A549 (cell line): ENCODE measurements around the gene ATP1B3. TPM values are rescaled to one million over a fixed set of nuclear protein-coding genes. Genes with fewer than 3 reads are reported as not detected.

ENCODE experiments used
- ATAC-seq, 2 experiments: fragments of 200-7000 bp in 1 of 2; fragments of >200 bp in 1 of 2; cut with Nextera tagmentation in 1 of 2; cut with Tn5 transposase in 1 of 2; 3 replicates each; pipeline versions ENCODE4 v1.8.0 to v1.9.1; 2018 to 2020; ENCODE audit warnings: mild to moderate bottlenecking in 1 of 2, moderate library complexity in 1 of 2
- CTCF ChIA-PET: fragments of 300-600 bp; sonication (Branson Sonifier 250); formaldehyde crosslinking; extraction: SDS; loops from one replicate; lab custom pipeline; 2021; ENCODE audit warnings: antibody characterized with exemption, inconsistent platforms; lab: Yijun Ruan, JAX
- POLR2A ChIA-PET: fragments of 350-600 bp; formaldehyde crosslinking; extraction: SDS; loops from one replicate; lab custom pipeline; 2021; ENCODE audit warnings: antibody characterized with exemption, inconsistent platforms; lab: Yijun Ruan, JAX
- DNase-seq, 2 experiments: peaks; one replicate each; pipeline versions ENCODE4 v3.0.0 to v3.0.0-alpha.2; 2011 to 2016; ENCODE audit warnings: low read depth in 1 of 2, low spot score in 1 of 2
- FAIRE-seq: peaks from 2 replicates; lab custom pipeline; 2011; peaks lifted over from hg19 to GRCh38; lab: Jason Lieb, UNC
- H3K27ac ChIP-seq, 2 experiments: fragments of >200 bp; sonication (Bioruptor Twin); formaldehyde crosslinking; 3 replicates each; pipeline ENCODE4 v1.5.1; 2016 to 2017
- H3K4me1 ChIP-seq: fragments of >200 bp; sonication (Bioruptor Twin); formaldehyde crosslinking; 3 replicates; pipeline ENCODE4 v1.6.1; 2016
- H3K4me2 ChIP-seq: fragments of >200 bp; sonication (Bioruptor Twin); formaldehyde crosslinking; 3 replicates; pipeline ENCODE4 v1.6.1; 2016
- H3K4me3 ChIP-seq: fragments of >200 bp; sonication (Bioruptor Twin); formaldehyde crosslinking; 3 replicates; pipeline ENCODE4 v1.5.1; 2016
- H3K9me3 ChIP-seq: fragments of >200 bp; sonication (Bioruptor Twin); formaldehyde crosslinking; 3 replicates; pipeline ENCODE4 v1.6.1; 2016
- BHLHE40 ChIP-seq: IDR thresholded peaks from 2 replicates; pipeline ENCODE4 v1.6.1; 2012; ENCODE audit warnings: low read depth, low read length, inconsistent platforms
- CEBPB ChIP-seq, 2 experiments: fragments of >200 bp in 1 of 2; sonication (Bioruptor Twin) in 1 of 2; formaldehyde crosslinking in 1 of 2; IDR thresholded peaks; 2 replicates each; pipeline ENCODE4 v1.6.1; 2012 to 2016
- CHD2 ChIP-seq: fragments of 150-350 bp; IDR thresholded peaks from 2 replicates; pipeline ENCODE4 v1.6.1; 2014; ENCODE audit warnings: low read length; ENCODE audit not compliant: partially characterized antibody
- EP300 ChIP-seq, 2 experiments: fragments of >200 bp; sonication (Bioruptor Twin); formaldehyde crosslinking; IDR thresholded peaks; 2 replicates in 1 of 2; 3 replicates in 1 of 2; pipeline ENCODE4 v1.6.1; 2016 to 2017
- FOXS1 ChIP-seq: fragments of 250-450 bp; sonication (Bioruptor Pico); IDR thresholded peaks from 2 replicates; pipeline ENCODE4 v1.5.0; 2020; ENCODE audit warnings: mild to moderate bottlenecking, moderate library complexity
- JUN ChIP-seq, 2 experiments: fragments of >200 bp; sonication (Bioruptor Twin); formaldehyde crosslinking; IDR thresholded peaks; 2 replicates in 1 of 2; 3 replicates in 1 of 2; pipeline ENCODE4 v1.6.1; 2016 to 2017
- MAZ ChIP-seq: fragments of 150-350 bp; IDR thresholded peaks from 2 replicates; pipeline ENCODE4 v1.6.1; 2014; ENCODE audit warnings: antibody characterized with exemption, low read depth, low read length, borderline replicate concordance
- NPAS2 ChIP-seq: fragments of 250-450 bp; sonication (Bioruptor Pico); IDR thresholded peaks from 2 replicates; pipeline ENCODE4 v1.8.0; 2022; ENCODE audit warnings: mild to moderate bottlenecking, moderate library complexity, borderline replicate concordance
- POLR2A ChIP-seq: IDR thresholded peaks from 2 replicates; pipeline ENCODE4 v1.6.1; 2012; ENCODE audit warnings: mild to moderate bottlenecking, low read length
- POLR2AphosphoS2 ChIP-seq: conservative IDR thresholded peaks from 2 replicates; pipeline ENCODE4 v1.6.1; 2012; ENCODE audit warnings: low read length, improper control_type of control experiment, inconsistent platforms
- RAD21 ChIP-seq, 2 experiments: fragments of >200 bp in 1 of 2; sonication (Bioruptor Twin) in 1 of 2; formaldehyde crosslinking in 1 of 2; IDR thresholded peaks in 1 of 2; conservative IDR thresholded peaks in 1 of 2; 2 replicates in 1 of 2; 3 replicates in 1 of 2; pipeline ENCODE4 v1.6.1; 2012 to 2018; ENCODE audit warnings: inconsistent platforms in 1 of 2
- RNF2 ChIP-seq: fragments of 200-600 bp; sonication (generic); IDR thresholded peaks from 2 replicates; pipeline ENCODE4 v1.6.1; 2016; ENCODE audit warnings: low read depth, mild to moderate bottlenecking, antibody characterized with exemption, moderate library complexity, borderline replicate concordance
- ZNF302 ChIP-seq: fragments of 250-450 bp; sonication (Bioruptor Pico); IDR thresholded peaks from 2 replicates; pipeline ENCODE4 v1.9.0; 2021; ENCODE audit warnings: inconsistent platforms, mild to moderate bottlenecking, moderate library complexity
- ZSCAN20 ChIP-seq: fragments of 250-450 bp; sonication (Bioruptor Pico); IDR thresholded peaks from 2 replicates; pipeline ENCODE4 v1.8.0; 2022; ENCODE audit warnings: mild to moderate bottlenecking, moderate library complexity
- WGBS: methylation state at CpG from one replicate; pipeline ENCODE4 v1.1.6; 2017; ENCODE audit errors: missing lambda C conversion rate; 5-methylcytosine and 5-hydroxymethylcytosine counted together
- polyA plus RNA-seq, 4 experiments: library from polyadenylated mRNA; depleted of rRNA in 3 of 4; stranded (reverse); fragments of >200 nt; fragmentation: RNase III in 1 of 4; extraction: RNeasy Plus Mini Kit Qiagen cat#74134 plus additional on column Dnase treatment in 1 of 4; gene quantifications; 2 replicates in 3 of 4; 3 replicates in 1 of 4; pipeline ENCODE4 v1.2.3, GENCODE V29; 2011 to 2017
- TF ChIP-seq, protein P1 (sequence below): fragments of >200 bp; sonication (Bioruptor Twin); formaldehyde crosslinking; IDR thresholded peaks from 2 replicates; pipeline ENCODE4 v1.6.1; 2016
- TF ChIP-seq, protein P2 (sequence below): IDR thresholded peaks from 2 replicates; pipeline ENCODE4 v1.6.1; 2012
- TF ChIP-seq, protein P3 (sequence below): IDR thresholded peaks from 2 replicates; pipeline ENCODE4 v1.6.1; 2012
- TF ChIP-seq, protein P4 (sequence below): fragments of 250-450 bp; sonication (Bioruptor Pico); IDR thresholded peaks from 2 replicates; pipeline ENCODE4 v1.5.0; 2021; ENCODE audit warnings: mild to moderate bottlenecking, moderate library complexity, borderline replicate concordance

Gene ATP1B3
- polyA plus RNA-seq, 2 of the 4 experiments (the other 2 are of a cell fraction): 230 to 306 TPM

DNA sequence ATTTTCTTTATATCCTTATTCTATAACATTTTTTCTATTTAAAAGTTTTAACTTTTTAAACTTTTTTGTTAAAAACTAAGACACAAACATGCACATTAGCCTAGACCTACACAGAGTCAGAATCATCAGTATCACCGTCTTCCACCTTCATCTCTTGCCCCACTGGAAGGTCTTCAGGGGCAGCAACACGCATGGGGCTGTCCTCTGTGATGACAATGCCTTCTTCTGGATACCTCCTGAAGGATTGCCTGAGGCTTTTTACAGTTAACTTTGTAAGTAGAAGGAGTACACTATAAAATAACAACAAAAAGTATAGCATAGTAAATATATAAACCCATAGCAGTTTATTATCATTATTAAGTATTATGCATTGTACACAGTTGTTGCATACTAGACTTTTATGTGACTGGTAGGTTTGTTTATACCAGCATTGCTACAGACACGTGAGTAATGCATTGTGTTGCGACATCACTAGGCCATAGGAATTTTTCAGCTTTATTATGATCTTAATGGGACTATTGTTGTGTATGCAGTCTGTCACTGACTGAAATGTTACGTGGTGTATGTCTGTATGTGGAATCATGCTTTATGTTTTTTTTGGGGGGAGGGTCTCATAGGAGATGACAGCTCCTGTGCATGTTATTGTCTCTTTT is 18.2 kb downstream of the ATP1B3 start (continued):
- TF ChIP-seq, protein P1, sequence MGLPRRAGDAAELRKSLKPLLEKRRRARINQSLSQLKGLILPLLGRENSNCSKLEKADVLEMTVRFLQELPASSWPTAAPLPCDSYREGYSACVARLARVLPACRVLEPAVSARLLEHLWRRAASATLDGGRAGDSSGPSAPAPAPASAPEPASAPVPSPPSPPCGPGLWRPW: 0 out of 2 replicates have a peak, but pooled peaks have one; percentile 43
- TF ChIP-seq, protein P2, sequence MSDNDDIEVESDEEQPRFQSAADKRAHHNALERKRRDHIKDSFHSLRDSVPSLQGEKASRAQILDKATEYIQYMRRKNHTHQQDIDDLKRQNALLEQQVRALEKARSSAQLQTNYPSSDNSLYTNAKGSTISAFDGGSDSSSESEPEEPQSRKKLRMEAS: no peak
- no peak for TF ChIP-seq MAZ
- TF ChIP-seq POLR2AphosphoS2: no peak
- TF ChIP-seq, protein P3, sequence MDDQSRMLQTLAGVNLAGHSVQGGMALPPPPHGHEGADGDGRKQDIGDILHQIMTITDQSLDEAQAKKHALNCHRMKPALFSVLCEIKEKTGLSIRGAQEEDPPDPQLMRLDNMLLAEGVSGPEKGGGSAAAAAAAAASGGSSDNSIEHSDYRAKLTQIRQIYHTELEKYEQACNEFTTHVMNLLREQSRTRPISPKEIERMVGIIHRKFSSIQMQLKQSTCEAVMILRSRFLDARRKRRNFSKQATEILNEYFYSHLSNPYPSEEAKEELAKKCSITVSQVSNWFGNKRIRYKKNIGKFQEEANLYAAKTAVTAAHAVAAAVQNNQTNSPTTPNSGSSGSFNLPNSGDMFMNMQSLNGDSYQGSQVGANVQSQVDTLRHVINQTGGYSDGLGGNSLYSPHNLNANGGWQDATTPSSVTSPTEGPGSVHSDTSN: no peak
- no peak for TF ChIP-seq ZNF302 (CRISPR knock-in tag)
- TF ChIP-seq ZSCAN20: no peak
- no peak for TF ChIP-seq EP300 (IDR thresholded peaks at IDR 0.05)
- TF ChIP-seq, protein P4, sequence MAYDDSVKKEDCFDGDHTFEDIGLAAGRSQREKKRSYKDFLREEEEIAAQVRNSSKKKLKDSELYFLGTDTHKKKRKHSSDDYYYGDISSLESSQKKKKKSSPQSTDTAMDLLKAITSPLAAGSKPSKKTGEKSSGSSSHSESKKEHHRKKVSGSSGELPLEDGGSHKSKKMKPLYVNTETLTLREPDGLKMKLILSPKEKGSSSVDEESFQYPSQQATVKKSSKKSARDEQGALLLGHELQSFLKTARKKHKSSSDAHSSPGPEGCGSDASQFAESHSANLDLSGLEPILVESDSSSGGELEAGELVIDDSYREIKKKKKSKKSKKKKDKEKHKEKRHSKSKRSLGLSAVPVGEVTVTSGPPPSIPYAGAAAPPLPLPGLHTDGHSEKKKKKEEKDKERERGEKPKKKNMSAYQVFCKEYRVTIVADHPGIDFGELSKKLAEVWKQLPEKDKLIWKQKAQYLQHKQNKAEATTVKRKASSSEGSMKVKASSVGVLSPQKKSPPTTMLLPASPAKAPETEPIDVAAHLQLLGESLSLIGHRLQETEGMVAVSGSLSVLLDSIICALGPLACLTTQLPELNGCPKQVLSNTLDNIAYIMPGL: no peak

DNA sequence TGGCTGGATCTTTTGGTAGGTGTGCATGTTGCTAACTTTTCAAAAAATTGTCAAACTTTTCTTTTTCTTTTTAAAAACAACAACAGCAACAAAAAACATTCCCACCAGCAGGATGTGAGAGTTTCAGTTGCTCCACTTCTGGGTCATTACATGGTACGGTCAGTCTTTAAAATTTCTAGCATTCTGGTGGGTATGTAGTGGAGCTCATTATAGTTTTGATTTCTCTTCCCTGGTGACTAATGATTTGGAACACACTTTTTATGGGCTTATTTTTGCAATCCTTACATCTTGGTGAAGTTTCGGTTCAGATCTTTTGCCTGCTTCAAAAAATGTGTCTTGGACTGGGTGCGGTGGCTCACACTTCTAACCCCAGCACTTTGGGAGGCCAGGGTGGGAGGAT is 19.3 kb downstream of the ATP1B3 start:
- FAIRE-seq (no peak), DNase-seq (no peak), ATAC-seq (no peak)
- 90% methylated on average over 3 of the region's 3 CpGs for WGBS
- no peak overlapping the region for H3K4me3 ChIP-seq
- no peak overlapping the region for H3K27ac ChIP-seq
- ChIA-PET CTCF (no interaction called here), POLR2A (no interaction called here)
- H3K4me2 ChIP-seq: no peak overlapping the region
- TF ChIP-seq, protein P2: no peak
- TF ChIP-seq POLR2AphosphoS2 (no peak), BHLHE40 (no peak), NPAS2 (CRISPR knock-in tag) (no peak), JUN (IDR thresholded peaks at IDR 0.05) (no peak), RNF2 (no peak), RAD21 (conservative IDR thresholded peaks at IDR 0.05 in 1 of 2, IDR thresholded peaks at IDR 0.05 in 1 of 2) (no peak), POLR2A (no peak)
- TF ChIP-seq, protein P1: no peak
- H3K9me3 ChIP-seq: peaks cover 8% of the 10 kb centered on the region; the same call in 2 of the 3 replicates
- H3K4me1 ChIP-seq: peaks cover 12% of the 10 kb centered on the region

DNA sequence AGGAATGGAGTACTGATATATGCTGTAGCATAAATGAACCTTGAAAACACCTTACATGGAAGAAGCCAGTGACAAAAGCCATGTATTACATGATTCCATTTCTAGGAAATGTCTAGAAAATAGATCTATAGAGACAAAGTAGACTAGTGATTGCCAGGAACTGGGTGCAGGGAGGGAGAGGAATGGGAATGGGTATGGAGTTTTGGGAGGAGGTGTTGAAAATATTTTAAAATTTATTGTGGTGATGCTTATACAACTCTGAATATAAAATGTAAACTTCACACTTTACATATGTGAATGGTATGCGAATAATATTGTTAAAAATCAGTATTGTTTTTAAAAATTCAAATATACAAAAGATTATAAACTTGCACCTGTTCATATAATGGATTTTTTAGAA is 22.5 kb downstream of the ATP1B3 start:
- no peak overlapping the region for H3K27ac ChIP-seq
- ATAC-seq: no peak
- peaks cover 8% of the 10 kb centered on the region; the same call in 2 of the 3 replicates for H3K9me3 ChIP-seq
- ChIA-PET CTCF (no interaction called here), POLR2A (no interaction called here)
- 89% methylated on average over 1 of the region's 1 CpG for WGBS
- no peak for TF ChIP-seq CHD2
- no peak for TF ChIP-seq CEBPB (IDR thresholded peaks at IDR 0.05)
- no peak for TF ChIP-seq FOXS1 (CRISPR knock-in tag)
- no peak for TF ChIP-seq RNF2
- no peak for TF ChIP-seq POLR2AphosphoS2
- FAIRE-seq: no peak
- H3K4me2 ChIP-seq: no peak overlapping the region
- H3K4me3 ChIP-seq: no peak overlapping the region
- no peak for DNase-seq
- H3K4me1 ChIP-seq: peaks cover 12% of the 10 kb centered on the region
